GM13977 (cell line): ENCODE data around the gene FMNL2.

Experiments
- DNase-seq: peaks from one replicate; pipeline ENCODE4 v3.0.0; 2012; ENCODE audit warnings: low spot score
- CTCF ChIP-seq: IDR thresholded peaks from 2 replicates; pipeline ENCODE4 v1.5.1; 2012; ENCODE audit warnings: mild to moderate bottlenecking, control low read depth; ENCODE audit not compliant: insufficient read depth; ENCODE audit errors: extremely low read depth, missing control alignments
- in situ Hi-C: fragments of 300-500 bp; cut with MboI; formaldehyde crosslinking; loops from one replicate; pipeline ENCODE4 v1.12.0; 2022; ENCODE audit warnings: low sequenced_read_pairs, low pct_unique_long_range_greater_than_20kb, mixed read lengths, inconsistent platforms; ENCODE audit not compliant: unreplicated experiment

Gene FMNL2

DNA sequence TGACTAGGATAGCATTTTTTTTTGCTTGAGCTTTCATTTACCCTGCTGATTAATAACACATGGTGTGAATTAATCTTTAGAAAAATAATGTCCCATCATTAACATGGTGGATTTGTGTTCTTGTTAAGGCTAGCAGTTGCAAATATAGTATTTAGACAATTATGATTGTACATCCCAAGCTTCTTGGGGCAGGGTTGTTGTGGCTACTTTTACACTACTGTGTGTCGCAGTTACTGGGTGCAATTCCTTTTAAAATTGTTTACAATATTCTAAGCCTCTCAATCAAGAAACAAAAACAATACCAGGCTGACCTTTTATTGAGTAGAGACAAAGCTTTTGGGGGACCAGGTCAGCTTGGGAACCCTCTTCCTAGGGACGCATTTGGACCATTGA, 2.5 kb downstream of the FMNL2 start:
- no peak for TF ChIP-seq CTCF
- in situ Hi-C loops = no loop called here
- no peak for DNase-seq

- no peak for TF ChIP-seq CTCF
Observed at GRCh38 chr2:152339556-152340286, 4.7 kb downstream of the FMNL2 start.

GRCh38 chr2:152342259-152343046, 7.5 kb downstream of the FMNL2 start:
- no peak for DNase-seq
- TF ChIP-seq CTCF = no peak
- in situ Hi-C loops = no loop called here

More at GRCh38 chr2:152339556-152340286, 4.7 kb downstream of the FMNL2 start:
- in situ Hi-C loops = no loop called here
- DNase-seq = no peak

- TF ChIP-seq CTCF = no peak
- in situ Hi-C loops = no loop called here
- DNase-seq = no peak
Observed at GRCh38 chr2:152343426-152343825, 8.5 kb downstream of the FMNL2 start.

DNA sequence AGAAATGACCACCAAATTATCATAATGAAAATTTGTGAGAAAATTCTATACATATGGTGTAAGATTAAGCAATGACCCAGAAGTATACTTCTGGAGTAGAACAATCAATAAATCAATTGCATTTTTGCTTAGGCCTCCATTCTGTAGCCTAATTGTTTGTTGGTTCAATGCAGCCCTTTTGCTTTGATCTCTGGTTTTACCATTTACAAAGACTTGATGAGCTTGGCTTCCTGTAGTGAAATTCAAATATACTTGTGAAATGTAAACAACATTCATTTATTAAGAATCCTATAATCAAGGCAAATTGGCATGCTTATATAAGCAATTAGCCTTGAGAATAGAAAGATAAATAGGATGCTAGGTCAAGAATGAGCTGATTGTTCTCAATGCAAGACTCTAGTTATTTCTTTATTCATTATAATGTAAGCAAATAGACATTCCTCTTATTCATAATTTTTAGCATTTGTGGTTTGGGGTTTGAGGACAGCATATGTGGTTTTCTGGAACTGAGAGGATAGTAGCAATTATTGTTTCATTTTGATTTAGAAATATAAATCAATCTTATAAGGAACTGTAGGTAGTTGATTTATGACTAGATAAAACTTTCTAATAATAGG, 9.7 kb downstream of the FMNL2 start:
- no peak for TF ChIP-seq CTCF
- in situ Hi-C loops = no loop called here
- no peak for DNase-seq

GRCh38 chr2:152347076-152347475, 12.1 kb downstream of the FMNL2 start:
- in situ Hi-C loops = no loop called here
- TF ChIP-seq CTCF = no peak
- DNase-seq = no peak
